GM10248 (cell line): ENCODE results near the gene PGLYRP3.

Source experiments
- CTCF ChIA-PET: fragments of 300-600 bp; sonication (Branson Sonifier 250); formaldehyde crosslinking; extraction: SDS; loops from one replicate; lab custom pipeline; 2021; ENCODE audit warnings: antibody characterized with exemption; lab: Yijun Ruan, JAX
- POLR2A ChIA-PET: fragments of 350-650 bp; sonication (Branson Sonifier 250); formaldehyde crosslinking; extraction: SDS; loops from one replicate; lab custom pipeline; 2020; ENCODE audit warnings: antibody characterized with exemption; lab: Yijun Ruan, JAX
- DNase-seq: peaks from one replicate; pipeline ENCODE4 v3.0.0; 2012; ENCODE audit errors: extremely low spot score
- CTCF ChIP-seq: IDR thresholded peaks from 2 replicates; pipeline ENCODE4 v1.5.1; 2012; ENCODE audit warnings: mild to moderate bottlenecking, low read depth; ENCODE audit errors: extremely low read depth, missing control alignments, control extremely low read depth

PGLYRP3 gene

DNA sequence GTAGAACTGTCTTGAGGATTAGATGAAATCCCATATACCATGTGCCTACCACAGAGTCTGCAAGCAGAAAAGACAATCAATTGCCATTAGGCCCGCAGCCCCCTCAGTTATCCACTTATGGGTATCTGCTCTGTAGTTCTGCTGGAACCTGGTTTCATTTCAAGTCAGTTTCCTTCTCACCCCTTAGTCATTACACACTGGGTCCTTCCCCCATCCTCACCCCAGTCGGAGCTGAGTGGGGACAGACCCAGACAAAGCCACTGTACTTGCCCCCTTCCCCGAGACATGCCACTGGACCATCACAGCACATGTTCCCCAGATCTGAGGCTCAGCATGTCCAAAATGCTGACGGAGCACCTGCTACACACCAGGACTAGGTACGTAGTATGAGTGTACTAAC lies 21.2 kb downstream of the PGLYRP3 start:
- no peak for TF ChIP-seq CTCF
- peak; percentile 53 for DNase-seq
- ChIA-PET POLR2A (no interaction called here), CTCF (interaction anchor here (1.1 to 1.5 kb wide), 7 partner anchors 11 to 99 kb away, joined by 3 to 7 read pairs (median 3); no protein-coding TSS in a partner anchor)

DNA sequence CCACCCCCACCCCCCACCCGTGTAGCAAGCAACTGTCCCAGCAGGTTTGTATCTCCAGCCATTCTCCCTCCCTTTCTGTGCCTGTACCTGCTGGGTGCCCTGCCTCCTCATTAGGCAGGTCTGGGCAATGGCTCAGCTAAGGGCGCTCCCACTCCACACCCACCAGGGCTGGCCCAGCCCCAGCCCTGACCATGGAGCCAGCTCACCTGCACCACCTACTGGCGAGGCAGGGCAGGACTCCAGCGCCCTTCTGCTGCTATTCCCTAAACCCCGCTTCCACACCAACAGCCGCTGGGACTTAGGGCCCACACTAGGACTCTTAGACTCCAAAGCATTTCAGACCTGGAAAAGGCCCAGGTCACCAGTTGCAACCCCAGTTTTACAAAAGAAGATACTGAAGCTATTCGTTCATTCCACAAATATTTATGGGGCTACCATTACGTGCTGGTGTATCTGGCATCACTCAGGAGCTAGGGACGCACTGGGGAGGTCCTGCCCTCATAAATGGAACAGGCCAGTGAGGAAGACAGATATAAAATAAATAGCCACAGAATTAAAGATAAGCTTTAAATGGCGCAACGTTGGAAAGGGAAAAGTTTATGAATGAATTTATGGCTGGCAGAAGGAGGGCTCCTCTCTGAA lies 24.0 kb downstream of the PGLYRP3 start:
- TF ChIP-seq CTCF, result peak; percentile 70
- POLR2A ChIA-PET, result no interaction called here
- CTCF ChIA-PET, result interaction anchor here (0.7 to 2.0 kb wide), 16 partner anchors 8 to 413 kb away, joined by 3 to 14 read pairs (median 4); partner anchors contain the start of gene PGLYRP3
- DNase-seq, result peak; percentile 65

- POLR2A ChIA-PET, result no interaction called here
- CTCF ChIA-PET, result interaction anchor here (1.0 to 1.5 kb wide), 4 partner anchors 9 to 406 kb away, joined by 3 to 9 read pairs (median 4); no protein-coding TSS in a partner anchor
- TF ChIP-seq CTCF, result peak; percentile 65
- peak; percentile 62 for DNase-seq
Observed at GRCh38 chr1:153277852-153278251, 34.9 kb downstream of the PGLYRP3 start.

- CTCF ChIA-PET, result no interaction called here
- POLR2A ChIA-PET, result no interaction called here
- no peak for TF ChIP-seq CTCF
- DNase-seq, result no peak
Observed at GRCh38 chr1:153272186-153272585, 40.6 kb downstream of the PGLYRP3 start.

- DNase-seq, result no peak
- ChIA-PET CTCF (no interaction called here), POLR2A (no interaction called here)
- TF ChIP-seq CTCF, result no peak
Observed at GRCh38 chr1:153271711-153272110, 41.0 kb downstream of the PGLYRP3 start.

DNA sequence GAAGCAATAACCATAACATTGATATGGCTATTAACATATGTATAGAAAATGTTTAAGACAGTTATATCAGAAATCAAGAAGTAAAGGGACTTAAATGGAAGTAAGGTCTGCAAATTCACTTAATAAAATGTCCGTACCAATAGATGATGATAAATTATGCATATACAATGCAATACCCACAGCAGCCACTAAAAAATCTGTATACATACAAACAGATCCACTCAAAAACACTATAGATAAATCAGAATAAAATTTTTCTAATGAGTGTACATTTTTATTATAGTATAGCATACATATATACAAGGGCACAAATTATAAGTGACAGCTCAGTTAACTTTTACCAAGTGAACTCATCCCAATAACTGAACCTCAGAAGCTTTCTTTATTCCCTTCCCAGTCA lies 47.3 kb downstream of the PGLYRP3 start:
- DNase-seq, result no peak
- ChIA-PET CTCF (no interaction called here), POLR2A (no interaction called here)
- TF ChIP-seq CTCF, result no peak
